ENCODE results near the gene CENATAC.
"Not testable (repeated sequence)": the region's sequence is repeated elsewhere in the genome, so short reads cannot be mapped to it uniquely, and the experiment has no call there.

CENATAC gene

GRCh38 chr11:118996926-118997626, 862 bp upstream of the CENATAC start:
- peak; percentile 73 for DNase-seq (ENCODE audit: low spot score)

GRCh38 chr11:118998388-118998717, 415 bp downstream of the CENATAC start:
- no peak for DNase-seq (ENCODE audit: low spot score)

GRCh38 chr11:118998822-118999221, 884 bp downstream of the CENATAC start:
- no peak for DNase-seq (ENCODE audit: low spot score)

- no peak for DNase-seq (ENCODE audit: low spot score)
Measured at GRCh38 chr11:119000906-119001305, 3.0 kb downstream of the CENATAC start.

GRCh38 chr11:119006656-119007055, 8.7 kb downstream of the CENATAC start:
- no peak for DNase-seq (ENCODE audit: low spot score)

- DNase-seq (ENCODE audit: low spot score): no peak
Measured at GRCh38 chr11:119011476-119012053, 13.6 kb downstream of the CENATAC start.

GRCh38 chr11:119012629-119013170, 14.8 kb downstream of the CENATAC start:
- DNase-seq (ENCODE audit: low spot score): no peak

GRCh38 chr11:119014209-119014924, 16.4 kb downstream of the CENATAC start:
- no peak for DNase-seq (ENCODE audit: low spot score)

- no peak for DNase-seq (ENCODE audit: low spot score)
Measured at GRCh38 chr11:119015054-119015611, 17.2 kb downstream of the CENATAC start.

- DNase-seq (ENCODE audit: low spot score): no peak
Measured at GRCh38 chr11:119016216-119017009, 18.5 kb downstream of the CENATAC start.

GRCh38 chr11:119017377-119017776, 19.4 kb downstream of the CENATAC start:
- DNase-seq (ENCODE audit: low spot score): not testable (repeated sequence)

GRCh38 chr11:119018074-119018938, 20.4 kb downstream of the CENATAC start, which contains the start of the genes RPS25 and TRAPPC4:
TSS of gene RPS25 (minus strand) at chr11:119018343. CDS start at chr11:119018284, 59 bp downstream.
TSS of gene TRAPPC4 (plus strand) at chr11:119018766. CDS start at chr11:119018796, 30 bp downstream.
- peak; percentile 96 for DNase-seq (ENCODE audit: low spot score)

- no peak for DNase-seq (ENCODE audit: low spot score)
Measured at GRCh38 chr11:119019996-119020395, 22.1 kb downstream of the CENATAC start.

GRCh38 chr11:119021631-119022030, 23.7 kb downstream of the CENATAC start:
- DNase-seq (ENCODE audit: low spot score): no peak

GRCh38 chr11:119023741-119024140, 25.8 kb downstream of the CENATAC start:
- DNase-seq (ENCODE audit: low spot score): no peak

- DNase-seq (ENCODE audit: low spot score): no peak
Measured at GRCh38 chr11:119024430-119025098, 26.6 kb downstream of the CENATAC start.

- DNase-seq (ENCODE audit: low spot score): no peak
Measured at GRCh38 chr11:119025099-119025473, 27.1 kb downstream of the CENATAC start.

- no peak for DNase-seq (ENCODE audit: low spot score)
Measured at GRCh38 chr11:119025541-119025940, 27.6 kb downstream of the CENATAC start.

- DNase-seq (ENCODE audit: low spot score): no peak
Measured at GRCh38 chr11:119025978-119026766, 28.2 kb downstream of the CENATAC start.

All from activated CD4-positive, alpha-beta T cell treated with anti-CD3 and anti-CD28 coated beads, Interleukin-2, Interleukin-4, amounts not matched to agents 100 ng/mL and 50 ng/mL, durations not matched to agents 16 hours and 8 hours (primary cell).